Neural progenitor cell (in vitro differentiated cells): ENCODE data around the gene ANTXR1.

Experiments used
- CTCF ChIP-seq: fragments of 200-600 bp; sonication (generic); IDR thresholded peaks from 2 replicates; pipeline ENCODE4 v1.5.1; 2017; ENCODE audit warnings: antibody characterized with exemption, mild to moderate bottlenecking
- EZH2 ChIP-seq: fragments of 200-600 bp; sonication (generic); IDR thresholded peaks from 2 replicates; pipeline ENCODE4 v1.6.1; 2017; ENCODE audit warnings: antibody characterized with exemption, mild to moderate bottlenecking, moderate library complexity

- no peak for TF ChIP-seq CTCF
- TF ChIP-seq EZH2: no peak
Measured at GRCh38 chr2:69183659-69184058, 170.7 kb downstream of the ANTXR1 start.
